Measurements from ENCODE around the gene ZFPM1. TPM values are rescaled to one million over a fixed set of nuclear protein-coding genes. Genes with fewer than 3 reads are reported as not detected.

Gene ZFPM1
- total RNA-seq, 1 experiment from 2014 or later, result 14.6 TPM

GRCh38 chr16:88406096-88407041 is 46.7 kb upstream of the ZFPM1 start:
- H3K27ac ChIP-seq (ENCODE audit: low read depth, low read length), result no peak overlapping the region
- ATAC-seq (no peak), DNase-seq (ENCODE audit: low read depth, low spot score) (no peak)
- ChIA-PET POLR2A (no interaction called here), RAD21 (ENCODE audit: low non-redundant PET in 1 of 2, low total read pairs in 2 of 2, uncharacterized antibody in 2 of 2, unreplicated experiment in 2 of 2) (interaction anchor here in 1 of 2 experiments (0.7 kb wide), 1 partner anchor 43 kb away, joined by 3 read pairs; no protein-coding TSS in a partner anchor), CTCF (no interaction called here)
- no peaks in the 10 kb centered on the region for H4K20me1 ChIP-seq (ENCODE audit: insufficient read depth)
- no peaks in the 10 kb centered on the region for H3K27me3 ChIP-seq (ENCODE audit: insufficient read depth, low read length)
- intact Hi-C loops (cut with micrococcal nuclease), result no loop called here
- no peak overlapping the region for H3K4me2 ChIP-seq (ENCODE audit: low read length)
- H3K4me1 ChIP-seq (ENCODE audit: control insufficient read depth in 1 of 2, insufficient read depth in 2 of 2, low read length in 2 of 2), result peaks cover 0 to 5% of the 10 kb centered on the region in 2 experiments; a peak in 1 of 4 replicates
- no peaks in the 10 kb centered on the region for H3K9me3 ChIP-seq (ENCODE audit: control insufficient read depth in 1 of 2, insufficient read depth in 1 of 2, low read depth in 1 of 2, low read length in 2 of 2)
- H3K36me3 ChIP-seq (ENCODE audit: control insufficient read depth in 1 of 2, insufficient read depth in 2 of 2, low read length in 2 of 2), result no peaks in the 10 kb centered on the region
- TF ChIP-seq MAX (IDR thresholded peaks at IDR 0.05) (no peak), ZBTB33 (IDR thresholded peaks at IDR 0.05; ENCODE audit: extremely low read depth, insufficient replicate concordance, low read length) (no peak), TCF7L2 (IDR thresholded peaks at IDR 0.05; ENCODE audit: borderline replicate concordance, extremely low read depth, insufficient read depth, insufficient read length) (no peak), ELF1 (IDR thresholded peaks at IDR 0.05; ENCODE audit: borderline replicate concordance, low read depth) (no peak)
- BruUV-seq (replicated peaks), result no TSS peak
- no peaks in the 10 kb centered on the region for H3K9me2 ChIP-seq (ENCODE audit: insufficient read depth)
- H3K4me3 ChIP-seq (replicated peaks in 1 of 2; ENCODE audit: low read depth in 1 of 2, low read length in 2 of 2), result no peak overlapping the region
- H3K79me2 ChIP-seq (ENCODE audit: insufficient read depth, low read length), result no peaks in the 10 kb centered on the region
- no peak overlapping the region for H2AFZ ChIP-seq (ENCODE audit: low read depth, low read length, poor library complexity, severe bottlenecking)
- no peak overlapping the region for H3K9ac ChIP-seq (ENCODE audit: low read length)

- ChIA-PET RAD21 (ENCODE audit: low non-redundant PET in 1 of 2, low total read pairs in 2 of 2, uncharacterized antibody in 2 of 2, unreplicated experiment in 2 of 2) (no interaction called here), POLR2A (no interaction called here), CTCF (no interaction called here)
- intact Hi-C loops (cut with micrococcal nuclease), result no loop called here
- H3K4me1 ChIP-seq (ENCODE audit: control insufficient read depth in 1 of 2, insufficient read depth in 2 of 2, low read length in 2 of 2), result peaks cover 0 to 5% of the 10 kb centered on the region in 2 experiments; a peak in 1 of 4 replicates
- H3K27me3 ChIP-seq (ENCODE audit: insufficient read depth, low read length), result no peaks in the 10 kb centered on the region
- ATAC-seq, result no peak
- no peak overlapping the region for H3K4me3 ChIP-seq (replicated peaks in 1 of 2; ENCODE audit: low read depth in 1 of 2, low read length in 2 of 2)
- no peak for DNase-seq (ENCODE audit: low read depth, low spot score)
- no peaks in the 10 kb centered on the region for H3K9me2 ChIP-seq (ENCODE audit: insufficient read depth)
- H3K4me2 ChIP-seq (ENCODE audit: low read length), result no peak overlapping the region
- H3K9me3 ChIP-seq (ENCODE audit: control insufficient read depth in 1 of 2, insufficient read depth in 1 of 2, low read depth in 1 of 2, low read length in 2 of 2), result no peaks in the 10 kb centered on the region
- no peak overlapping the region for H3K9ac ChIP-seq (ENCODE audit: low read length)
- H3K36me3 ChIP-seq (ENCODE audit: control insufficient read depth in 1 of 2, insufficient read depth in 2 of 2, low read length in 2 of 2), result no peaks in the 10 kb centered on the region
- no peak overlapping the region for H3K27ac ChIP-seq (ENCODE audit: low read depth, low read length)
- TF ChIP-seq ATF3 (IDR thresholded peaks at IDR 0.05) (no peak), TCF7L2 (IDR thresholded peaks at IDR 0.05; ENCODE audit: borderline replicate concordance, extremely low read depth, insufficient read depth, insufficient read length) (no peak), FOSL1 (IDR thresholded peaks at IDR 0.05; ENCODE audit: low read depth) (no peak), POLR2A (IDR thresholded peaks at IDR 0.05; ENCODE audit: borderline replicate concordance, extremely low read depth, insufficient read depth, insufficient read length) (no peak), YY1 (IDR thresholded peaks at IDR 0.05; ENCODE audit: extremely low read depth, insufficient replicate concordance, low read depth, low read length) (no peak), CBX3 (IDR thresholded peaks at IDR 0.05; ENCODE audit: low read depth) (no peak), SP1 (IDR thresholded peaks at IDR 0.05; ENCODE audit: low read depth) (no peak), JUND (IDR thresholded peaks at IDR 0.05) (no peak), RAD21 (IDR thresholded peaks at IDR 0.05; ENCODE audit: low read depth) (no peak), MAX (IDR thresholded peaks at IDR 0.05) (no peak)
- BruUV-seq (replicated peaks), result no TSS peak
- H3K79me2 ChIP-seq (ENCODE audit: insufficient read depth, low read length), result no peaks in the 10 kb centered on the region
- no peaks in the 10 kb centered on the region for H4K20me1 ChIP-seq (ENCODE audit: insufficient read depth)
- no peak overlapping the region for H2AFZ ChIP-seq (ENCODE audit: low read depth, low read length, poor library complexity, severe bottlenecking)
Observed at GRCh38 chr16:88407042-88407420, 46.0 kb upstream of the ZFPM1 start.

All from HCT116 (cell line).